Heart left ventricle (tissue), 13 donors: Measurements from ENCODE around the gene EPO.

Source experiments
- POLR2A ChIP-seq, 2 donors: fragments of 450-650 bp; IDR thresholded peaks; one replicate each; pipeline ENCODE4 v1.6.1; 2017; ENCODE audit warnings: antibody characterized with exemption in 2 of 2, mild to moderate bottlenecking in 2 of 2, moderate library complexity in 2 of 2
- TF ChIP-seq, protein P1 (sequence below), 12 donors: fragments of 200-600 bp; sonication (generic) in 4 of 12; IDR thresholded peaks; one replicate each; pipeline versions ENCODE4 v1.5.0 to v1.8.0; 2018 to 2022; ENCODE audit warnings: antibody characterized with exemption in 12 of 12, mild to moderate bottlenecking in 5 of 12
- donor health status: ischemic (EF 13 %, LVEDD 7.1; RV severe dilation, severe dysfunction).
- donor health status: DM: no; HTN: yes; CAD: no.
- donor health status: DM: no; HTN: no; CAD: no.
- donor health status: ischemic (EF 25% LVEDD 6.9; RV normal size, moderate dysfunction).
- donor health status: ischemic (EF 25% LVEDD 5.7; RV mildly dilated, moderate dysfunction).
- donor health status: ischemic (EF 35%, LVEDD 5.7; RV mildly dilated, moderate dysfunction).
- donor health status: nonischemic (EF 11% LVEDD 7.7; RV severe dilation, severe dysfunction).
- donor health status: DM: yes; HTN: yes; CAD: no.
- donor health status: PGD.
- donor health status: ischemic (EF 29% LVEDD 5.4; RV normal size, mild dysfunction).
- donor health status: nonischemic (EF 23%, LVEDD 6.1; RV moderate dilation, normal function).

DNA sequence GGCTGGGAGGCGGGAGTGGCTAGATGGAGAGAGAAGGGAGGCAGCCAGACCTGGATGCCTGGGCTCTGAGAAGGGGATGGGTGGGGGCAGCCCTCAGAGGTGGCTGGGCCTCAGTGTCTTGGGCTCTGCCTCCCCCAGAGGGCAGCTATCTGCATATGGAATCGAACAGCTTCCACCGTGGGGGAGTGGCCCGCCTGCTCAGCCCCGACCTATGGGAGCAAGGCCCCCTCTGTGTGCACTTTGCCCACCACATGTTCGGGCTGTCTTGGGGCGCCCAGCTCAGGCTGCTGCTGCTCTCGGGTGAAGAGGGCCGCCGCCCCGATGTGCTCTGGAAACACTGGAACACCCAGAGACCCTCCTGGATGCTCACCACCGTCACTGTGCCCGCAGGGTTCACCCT is 16.4 kb downstream of the EPO start:
- TF ChIP-seq, protein P1, sequence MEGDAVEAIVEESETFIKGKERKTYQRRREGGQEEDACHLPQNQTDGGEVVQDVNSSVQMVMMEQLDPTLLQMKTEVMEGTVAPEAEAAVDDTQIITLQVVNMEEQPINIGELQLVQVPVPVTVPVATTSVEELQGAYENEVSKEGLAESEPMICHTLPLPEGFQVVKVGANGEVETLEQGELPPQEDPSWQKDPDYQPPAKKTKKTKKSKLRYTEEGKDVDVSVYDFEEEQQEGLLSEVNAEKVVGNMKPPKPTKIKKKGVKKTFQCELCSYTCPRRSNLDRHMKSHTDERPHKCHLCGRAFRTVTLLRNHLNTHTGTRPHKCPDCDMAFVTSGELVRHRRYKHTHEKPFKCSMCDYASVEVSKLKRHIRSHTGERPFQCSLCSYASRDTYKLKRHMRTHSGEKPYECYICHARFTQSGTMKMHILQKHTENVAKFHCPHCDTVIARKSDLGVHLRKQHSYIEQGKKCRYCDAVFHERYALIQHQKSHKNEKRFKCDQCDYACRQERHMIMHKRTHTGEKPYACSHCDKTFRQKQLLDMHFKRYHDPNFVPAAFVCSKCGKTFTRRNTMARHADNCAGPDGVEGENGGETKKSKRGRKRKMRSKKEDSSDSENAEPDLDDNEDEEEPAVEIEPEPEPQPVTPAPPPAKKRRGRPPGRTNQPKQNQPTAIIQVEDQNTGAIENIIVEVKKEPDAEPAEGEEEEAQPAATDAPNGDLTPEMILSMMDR (IDR thresholded peaks at IDR 0.05), result no peak
- TF ChIP-seq POLR2A (IDR thresholded peaks at IDR 0.05), result no peak
